Heart left ventricle (tissue), 13 donors: Measurements from ENCODE around the gene ZNF536.
"Not testable (repeated sequence)": the region's sequence is repeated elsewhere in the genome, so short reads cannot be mapped to it uniquely, and the experiment has no call there.

ENCODE experiments used
- POLR2A ChIP-seq, 2 donors: fragments of 450-650 bp; IDR thresholded peaks; one replicate each; pipeline ENCODE4 v1.6.1; 2017; ENCODE audit warnings: antibody characterized with exemption in 2 of 2, mild to moderate bottlenecking in 2 of 2, moderate library complexity in 2 of 2
- TF ChIP-seq, protein P1 (sequence below), 12 donors: fragments of 200-600 bp; sonication (generic) in 4 of 12; IDR thresholded peaks; one replicate each; pipeline versions ENCODE4 v1.5.0 to v1.8.0; 2018 to 2022; ENCODE audit warnings: antibody characterized with exemption in 12 of 12, mild to moderate bottlenecking in 5 of 12
- donor health status: ischemic (EF 13 %, LVEDD 7.1; RV severe dilation, severe dysfunction).
- donor health status: DM: no; HTN: yes; CAD: no.
- donor health status: DM: no; HTN: no; CAD: no.
- donor health status: ischemic (EF 25% LVEDD 6.9; RV normal size, moderate dysfunction).
- donor health status: ischemic (EF 25% LVEDD 5.7; RV mildly dilated, moderate dysfunction).
- donor health status: ischemic (EF 35%, LVEDD 5.7; RV mildly dilated, moderate dysfunction).
- donor health status: nonischemic (EF 11% LVEDD 7.7; RV severe dilation, severe dysfunction).
- donor health status: DM: yes; HTN: yes; CAD: no.
- donor health status: PGD.
- donor health status: ischemic (EF 29% LVEDD 5.4; RV normal size, mild dysfunction).
- donor health status: nonischemic (EF 23%, LVEDD 6.1; RV moderate dilation, normal function).

GRCh38 chr19:30446120-30446519 lies 73.9 kb downstream of the ZNF536 start:
- TF ChIP-seq, protein P1, sequence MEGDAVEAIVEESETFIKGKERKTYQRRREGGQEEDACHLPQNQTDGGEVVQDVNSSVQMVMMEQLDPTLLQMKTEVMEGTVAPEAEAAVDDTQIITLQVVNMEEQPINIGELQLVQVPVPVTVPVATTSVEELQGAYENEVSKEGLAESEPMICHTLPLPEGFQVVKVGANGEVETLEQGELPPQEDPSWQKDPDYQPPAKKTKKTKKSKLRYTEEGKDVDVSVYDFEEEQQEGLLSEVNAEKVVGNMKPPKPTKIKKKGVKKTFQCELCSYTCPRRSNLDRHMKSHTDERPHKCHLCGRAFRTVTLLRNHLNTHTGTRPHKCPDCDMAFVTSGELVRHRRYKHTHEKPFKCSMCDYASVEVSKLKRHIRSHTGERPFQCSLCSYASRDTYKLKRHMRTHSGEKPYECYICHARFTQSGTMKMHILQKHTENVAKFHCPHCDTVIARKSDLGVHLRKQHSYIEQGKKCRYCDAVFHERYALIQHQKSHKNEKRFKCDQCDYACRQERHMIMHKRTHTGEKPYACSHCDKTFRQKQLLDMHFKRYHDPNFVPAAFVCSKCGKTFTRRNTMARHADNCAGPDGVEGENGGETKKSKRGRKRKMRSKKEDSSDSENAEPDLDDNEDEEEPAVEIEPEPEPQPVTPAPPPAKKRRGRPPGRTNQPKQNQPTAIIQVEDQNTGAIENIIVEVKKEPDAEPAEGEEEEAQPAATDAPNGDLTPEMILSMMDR (IDR thresholded peaks at IDR 0.05) = not testable (repeated sequence)
- not testable (repeated sequence) for TF ChIP-seq POLR2A (IDR thresholded peaks at IDR 0.05)
